ENCODE results near the gene PCDHGB5. TPM values are rescaled to one million over a fixed set of nuclear protein-coding genes. Genes with fewer than 3 reads are reported as not detected.

PCDHGB5 gene
- total RNA-seq, 1 donor = 13.7 TPM

GRCh38 chr5:141420855-141421488, 23.2 kb downstream of the PCDHGB5 start, which contains the start of gene PCDHGA11:
PCDHGA11 (plus strand) TSS chr5:141421051; CDS start chr5:141421228, 177 bp downstream.

GRCh38 chr5:141430332-141431113, 32.8 kb downstream of the PCDHGB5 start, which contains the start of gene PCDHGA12:
PCDHGA12 (plus strand) TSS chr5:141430507; CDS start chr5:141430760, 253 bp downstream.

Other genes with a start within 250 kb of the PCDHGB5 start
- gene PCDHB6, start 247.9 kb upstream of the PCDHGB5 start, total RNA-seq = 0.11 and 0.39 TPM in 2 replicates
- 0.22 and 0.79 TPM in 2 replicates for gene PCDHB7, start 225.3 kb upstream of the PCDHGB5 start, total RNA-seq
- gene PCDHB8, start 220.2 kb upstream of the PCDHGB5 start, total RNA-seq = under 0.01 TPM in 1 of 2 replicates, not detected in the other
- gene PCDHB16, start 215.6 kb upstream of the PCDHGB5 start, total RNA-seq = under 0.01 and 0.11 TPM in 2 replicates
- 0.54 TPM in 1 of 2 replicates, not detected in the other for gene PCDHB9, start 210.8 kb upstream of the PCDHGB5 start, total RNA-seq
- 0.39 TPM in 1 of 2 replicates, not detected in the other for gene PCDHB10, start 205.6 kb upstream of the PCDHGB5 start, total RNA-seq
- gene PCDHB11, start 198.3 kb upstream of the PCDHGB5 start, total RNA-seq = 0.39 TPM in 1 of 2 replicates, not detected in the other
- gene PCDHB12, start 189.2 kb upstream of the PCDHGB5 start, total RNA-seq = under 0.01 and 0.11 TPM in 2 replicates
- 0.43 and 0.79 TPM in 2 replicates for gene PCDHB13, start 184.0 kb upstream of the PCDHGB5 start, total RNA-seq
- 0.22 and 1.2 TPM in 2 replicates for gene PCDHB14, start 174.6 kb upstream of the PCDHGB5 start, total RNA-seq
- gene PCDHB15, start 152.6 kb upstream of the PCDHGB5 start, total RNA-seq = 0.11 and 0.39 TPM in 2 replicates
- 0.22 and 0.39 TPM in 2 replicates for gene SLC25A2, start 93.9 kb upstream of the PCDHGB5 start, total RNA-seq
- 49.9 and 60.9 TPM in 2 replicates for gene TAF7, start 77.2 kb upstream of the PCDHGB5 start, total RNA-seq
- 0.22 and 0.39 TPM in 2 replicates for gene PCDHGA1, start 67.4 kb upstream of the PCDHGB5 start, total RNA-seq
- gene PCDHGA2, start 59.2 kb upstream of the PCDHGB5 start, total RNA-seq = 0.43 and 1.2 TPM in 2 replicates
- 0.33 and 1.2 TPM in 2 replicates for gene PCDHGA3, start 54.1 kb upstream of the PCDHGB5 start, total RNA-seq
- gene PCDHGB1, start 47.8 kb upstream of the PCDHGB5 start, total RNA-seq = 0.98 and 2.0 TPM in 2 replicates
- 1.5 and 2.7 TPM in 2 replicates for gene PCDHGA4, start 42.9 kb upstream of the PCDHGB5 start, total RNA-seq
- gene PCDHGB2, start 38.0 kb upstream of the PCDHGB5 start, total RNA-seq = 0.33 and 2.4 TPM in 2 replicates
- gene PCDHGA5, start 33.8 kb upstream of the PCDHGB5 start, total RNA-seq = 0.43 and 1.6 TPM in 2 replicates
- gene PCDHGB3, start 27.7 kb upstream of the PCDHGB5 start, total RNA-seq = 3.1 and 5.9 TPM in 2 replicates
- gene PCDHGA6, start 24.1 kb upstream of the PCDHGB5 start, total RNA-seq = 2.6 and 3.9 TPM in 2 replicates
- gene PCDHGA7, start 15.2 kb upstream of the PCDHGB5 start, total RNA-seq = 2.8 and 5.5 TPM in 2 replicates
- 12.0 and 13.0 TPM in 2 replicates for gene PCDHGB4, start 10.2 kb upstream of the PCDHGB5 start, total RNA-seq
- gene PCDHGA8, start 5.3 kb upstream of the PCDHGB5 start, total RNA-seq = 1.2 and 3.5 TPM in 2 replicates
- 4.3 and 5.7 TPM in 2 replicates for gene PCDHGA9, start 4.8 kb downstream of the PCDHGB5 start, total RNA-seq
- 2.3 and 3.1 TPM in 2 replicates for gene PCDHGB6, start 10.1 kb downstream of the PCDHGB5 start, total RNA-seq
- gene PCDHGA10, start 15.0 kb downstream of the PCDHGB5 start, total RNA-seq = 4.4 and 9.4 TPM in 2 replicates
- 1.8 and 7.5 TPM in 2 replicates for gene PCDHGB7, start 19.7 kb downstream of the PCDHGB5 start, total RNA-seq
- gene PCDHGA11, start 23.1 kb downstream of the PCDHGB5 start, total RNA-seq = 6.2 and 9.0 TPM in 2 replicates
- gene PCDHGA12, start 32.6 kb downstream of the PCDHGB5 start, total RNA-seq = 6.7 and 8.2 TPM in 2 replicates
- gene PCDHGC3, start 78.0 kb downstream of the PCDHGB5 start, total RNA-seq = 9.4 and 10.3 TPM in 2 replicates
- 0.54 and 2.4 TPM in 2 replicates for gene PCDHGC4, start 87.1 kb downstream of the PCDHGB5 start, total RNA-seq
- 0.22 and 1.6 TPM in 2 replicates for gene PCDHGC5, start 91.1 kb downstream of the PCDHGB5 start, total RNA-seq
- 34.2 and 47.4 TPM in 2 replicates for gene DIAPH1, start 221.1 kb downstream of the PCDHGB5 start, total RNA-seq
- 60.1 and 66.4 TPM in 2 replicates for gene HDAC3, start 238.9 kb downstream of the PCDHGB5 start, total RNA-seq
- gene RELL2, start 239.1 kb downstream of the PCDHGB5 start, total RNA-seq = 7.5 and 9.7 TPM in 2 replicates